ENCODE data around the gene SGCA.

DNA sequence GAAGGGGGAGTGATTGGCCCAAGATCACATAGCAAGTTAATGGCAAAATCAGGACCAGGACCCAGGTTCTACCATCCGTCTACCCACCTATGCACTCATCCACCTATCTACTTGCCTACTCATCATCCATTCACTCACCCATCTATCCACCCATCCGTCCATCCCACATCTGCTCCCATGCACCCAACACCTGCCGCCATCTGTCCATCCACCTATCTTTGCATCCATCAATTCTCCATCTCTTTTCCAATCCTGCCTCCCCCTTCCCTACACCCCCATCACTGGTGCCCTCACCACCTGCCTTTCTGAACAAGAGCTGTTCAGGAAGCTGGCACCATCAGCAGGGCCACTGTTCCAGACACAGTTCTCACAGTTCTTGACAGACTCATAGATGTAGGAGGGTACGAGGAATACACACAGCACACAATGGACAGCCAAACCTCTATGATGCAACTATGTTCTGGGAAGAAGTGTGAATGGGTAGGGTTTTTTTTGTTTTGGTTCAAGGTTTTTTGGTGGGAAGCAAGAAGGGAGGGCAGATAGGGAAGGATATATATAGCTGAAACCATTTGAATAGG is 40.3 kb upstream of the SGCA start:
- TF ChIP-seq CTCF (IDR thresholded peaks at IDR 0.05) (no peak), EP300 (IDR thresholded peaks at IDR 0.05) (no peak), POLR2A (IDR thresholded peaks at IDR 0.05) (no peak)

All from tibial nerve (tissue), 4 donors.